Endothelial cell of umbilical vein (primary cell): ENCODE measurements around the gene RPL37A. TPM values are rescaled to one million over a fixed set of nuclear protein-coding genes. Genes with fewer than 3 reads are reported as not detected.

Experiments
- BruUV-seq: library from RNA; stranded (reverse); fragments of 400-500 nt; replicated peaks from 2 replicates; lab custom pipeline; 2021; lab: Mats Ljungman, UMichigan
- CTCF ChIA-PET: fragments of 300-600, 350-600 bp; sonication (Branson Sonifier 250); formaldehyde crosslinking; loops from one replicate; lab custom pipeline; 2021; ENCODE audit warnings: antibody characterized with exemption, inconsistent platforms; lab: Charles Lee
- POLR2A ChIA-PET: fragments of 300-600, 350-600 bp; sonication (Branson Sonifier 250); formaldehyde crosslinking; loops from one replicate; lab custom pipeline; 2021; ENCODE audit warnings: antibody characterized with exemption, inconsistent platforms; lab: Charles Lee
- DNase-seq: peaks from one replicate; pipeline ENCODE4 v3.0.0-alpha.2; 2011; ENCODE audit warnings: low read depth, low spot score
- FAIRE-seq: peaks from 2 replicates; lab custom pipeline; 2011; peaks lifted over from hg19 to GRCh38; lab: Jason Lieb, UNC
- H2AFZ ChIP-seq: 2 replicates; pipeline ENCODE4 v1.6.0; 2012; ENCODE audit warnings: low read depth, low read length, control low read depth, inconsistent platforms
- H3K27ac ChIP-seq: 2 replicates; pipeline ENCODE4 v1.5.1; 2011; ENCODE audit warnings: low read depth, mild to moderate bottlenecking, control low read depth, low read length, moderate library complexity; ENCODE audit not compliant: insufficient read depth
- H3K27me3 ChIP-seq, 2 experiments: 2 replicates each; pipeline versions ENCODE4 v1.6.0 to v1.6.1; 2011; ENCODE audit warnings: low read length in 2 of 2, mixed read lengths in 1 of 2; ENCODE audit not compliant: control insufficient read depth in 2 of 2, insufficient read depth in 2 of 2
- H3K36me3 ChIP-seq, 2 experiments: 2 replicates in 1 of 2; 3 replicates in 1 of 2; pipeline ENCODE4 v1.5.1; 2011; ENCODE audit warnings: low read length in 2 of 2, mild to moderate bottlenecking in 1 of 2, moderate library complexity in 1 of 2; ENCODE audit not compliant: control insufficient read depth in 2 of 2, insufficient read depth in 2 of 2; ENCODE audit errors: extremely low read depth in 1 of 2
- H3K4me1 ChIP-seq: 3 replicates; pipeline ENCODE4 v1.5.1; 2011; ENCODE audit warnings: mild to moderate bottlenecking, low read length; ENCODE audit not compliant: control insufficient read depth, insufficient read depth; ENCODE audit errors: extremely low read depth
- H3K4me2 ChIP-seq: 2 replicates; pipeline ENCODE4 v1.6.1; 2011; ENCODE audit warnings: low read length, control low read depth, mixed read lengths; ENCODE audit not compliant: insufficient read depth
- H3K4me3 ChIP-seq, 3 experiments: fragments of 200-600 bp in 1 of 3; sonication (generic), shearing (Covaris generic) in 1 of 3; replicated peaks in 1 of 3; 2 replicates each; pipeline ENCODE4 v1.5.1; 2011 to 2016; ENCODE audit warnings: control low read depth in 3 of 3, low read length in 3 of 3, mild to moderate bottlenecking in 2 of 3, inconsistent platforms in 1 of 3, low read depth in 1 of 3, moderate library complexity in 1 of 3; ENCODE audit not compliant: insufficient read depth in 1 of 3
- H3K79me2 ChIP-seq: 2 replicates; pipeline ENCODE4 v1.6.0; 2012; ENCODE audit warnings: low read length, inconsistent platforms; ENCODE audit not compliant: control insufficient read depth, insufficient read depth
- H3K9ac ChIP-seq: replicated peaks from 2 replicates; pipeline ENCODE3; 2011; ENCODE audit warnings: low read length, control low read depth; ENCODE audit not compliant: insufficient read depth; ENCODE audit errors: extremely low read depth
- H3K9me1 ChIP-seq: replicated peaks from 3 replicates; pipeline ENCODE4 v1.6.0; 2011; ENCODE audit warnings: mild to moderate bottlenecking, low read length; ENCODE audit not compliant: control insufficient read depth, insufficient read depth; ENCODE audit errors: extremely low read depth
- H3K9me3 ChIP-seq: replicated peaks from 2 replicates; pipeline ENCODE4 v1.5.1; 2012; ENCODE audit warnings: low read length, inconsistent platforms; ENCODE audit not compliant: control insufficient read depth, insufficient read depth
- H4K20me1 ChIP-seq: replicated peaks from 2 replicates; pipeline ENCODE3; 2011; ENCODE audit warnings: mild to moderate bottlenecking, low read length; ENCODE audit not compliant: control insufficient read depth, insufficient read depth; ENCODE audit errors: extremely low read depth
- CTCF ChIP-seq, 2 donors: IDR thresholded peaks; 1 replicate in 1 of 2; 2 replicates in 1 of 2; pipeline ENCODE4 v1.5.1; 2011; ENCODE audit warnings: low read length in 2 of 2, mild to moderate bottlenecking in 2 of 2, moderate library complexity in 2 of 2, control low read depth in 1 of 2, inconsistent platforms in 1 of 2, low read depth in 1 of 2; ENCODE audit not compliant: insufficient read depth in 1 of 2; ENCODE audit errors: extremely low read depth in 1 of 2
- EZH2 ChIP-seq: IDR thresholded peaks from 2 replicates; pipeline ENCODE4 v1.6.1; 2012; ENCODE audit warnings: borderline replicate concordance, low read depth, mild to moderate bottlenecking, moderate library complexity, low read length, inconsistent platforms; ENCODE audit not compliant: severe bottlenecking
- FOS ChIP-seq: IDR thresholded peaks from 2 replicates; pipeline ENCODE4 v1.6.1; 2011; ENCODE audit warnings: mild to moderate bottlenecking, low read length, moderate library complexity, borderline replicate concordance; ENCODE audit not compliant: insufficient read depth
- GATA2 ChIP-seq: IDR thresholded peaks from 2 replicates; pipeline ENCODE4 v1.7.0; 2011; ENCODE audit warnings: low read depth, mild to moderate bottlenecking, moderate library complexity, mixed read lengths, low read length; ENCODE audit not compliant: insufficient read length, insufficient read depth
- MAX ChIP-seq: IDR thresholded peaks from 2 replicates; pipeline ENCODE4 v1.6.1; 2011; ENCODE audit not compliant: insufficient read depth, insufficient read length
- MYC ChIP-seq: IDR thresholded peaks from one replicate; pipeline ENCODE4 v1.6.1; 2011; ENCODE audit warnings: mild to moderate bottlenecking, low read depth, low read length
- POLR2A ChIP-seq: IDR thresholded peaks from 2 replicates; pipeline ENCODE4 v1.6.1; 2012; ENCODE audit warnings: low read depth, mild to moderate bottlenecking, control low read depth, low read length
- POLR2AphosphoS5 ChIP-seq: IDR thresholded peaks from 2 replicates; pipeline ENCODE4 v1.6.1; 2012; ENCODE audit warnings: low read depth, mild to moderate bottlenecking, control low read depth, low read length, moderate library complexity; ENCODE audit not compliant: insufficient read depth
- dilution Hi-C: fragments of 300-500 bp; cut with MboI; formaldehyde crosslinking; loops from one replicate; pipeline ENCODE4 v1.15.0; 2019; ENCODE audit warnings: low sequenced_read_pairs; ENCODE audit not compliant: extremely low pct_ligation_motif_present
- intact Hi-C: fragments of 100-400 bp; cut with micrococcal nuclease; formaldehyde crosslinking; loops from one replicate; pipeline ENCODE4 v1.10.0; 2022
- polyA plus RNA-seq, 4 experiments: library from polyadenylated mRNA; depleted of rRNA in 3 of 4; stranded (reverse) in 3 of 4; unstranded in 1 of 4; fragments of >200 nt; gene quantifications; 2 replicates each; pipeline versions ENCODE4 v1.2.1 to v1.2.3, GENCODE V29; 2011 to 2012; ENCODE audit warnings: missing spikeins in 1 of 4
- total RNA-seq: library from RNA; stranded (reverse); gene quantifications from 2 replicates; pipeline ENCODE4 v1.2.3, GENCODE V29; 2021

The RPL37A gene
- total and polyA plus RNA-seq, 2 donors (not counting 3 experiments of a cell fraction or from before 2014, with no cell fraction given) = 1,889 to 2,628 TPM

GRCh38 chr2:216507220-216508160 lies 8.8 kb downstream of the RPL37A start:
- intact Hi-C loops (no loop called here), dilution Hi-C loops (no loop called here)
- ChIA-PET POLR2A (interaction anchor here (1.4 kb wide), 1 partner anchor 9 kb away, joined by 4 read pairs; the partner anchor contains the start of gene RPL37A), CTCF (interaction anchor here (1.3 kb wide), 1 partner anchor 12 kb away, joined by 3 read pairs; no protein-coding TSS in a partner anchor)
- Histone ChIP-seq H3K4me3 (no peak overlapping the region), H3K4me1 (no peaks in the 10 kb centered on the region), H3K9me3 (no peaks in the 10 kb centered on the region), H3K9me1 (no peaks in the 10 kb centered on the region), H3K27me3 (no peaks in the 10 kb centered on the region), H3K27ac (no peak overlapping the region), H3K9ac (no peak overlapping the region), H3K4me2 (no peak overlapping the region), H2AFZ (no peak overlapping the region), H4K20me1 (no peaks in the 10 kb centered on the region), H3K36me3 (peaks cover 18 to 19% of the 10 kb centered on the region in 2 experiments), H3K79me2 (peaks cover 14% of the 10 kb centered on the region)
- FAIRE-seq (no peak), DNase-seq (no peak)
- no peak for TF ChIP-seq MYC
- TF ChIP-seq POLR2AphosphoS5 = no peak
- no peak for TF ChIP-seq EZH2
- no peak for TF ChIP-seq CTCF (IDR thresholded peaks at IDR 0.05; ENCODE audit: extremely low read depth in 1 of 2, insufficient read depth in 1 of 2, low read depth in 1 of 2, low read length in 2 of 2)
- TF ChIP-seq MAX = no peak
- TF ChIP-seq FOS = no peak
- no peak for TF ChIP-seq GATA2
- no peak for TF ChIP-seq POLR2A
- no TSS peak for BruUV-seq
